Panc1 (cell line): ENCODE data around the gene SLC37A4.
"Not testable (repeated sequence)": the region's sequence is repeated elsewhere in the genome, so short reads cannot be mapped to it uniquely, and the experiment has no call there.

ENCODE experiments used
- CTCF ChIP-seq: fragments of 450-650 bp; IDR thresholded peaks from 2 replicates; pipeline ENCODE4 v1.5.1; 2017; ENCODE audit warnings: mild to moderate bottlenecking
- POLR2AphosphoS5 ChIP-seq: IDR thresholded peaks from 2 replicates; pipeline ENCODE4 v1.6.1; 2012; ENCODE audit warnings: mild to moderate bottlenecking, low read depth, low read length, moderate library complexity
- REST ChIP-seq, 2 experiments: IDR thresholded peaks; 2 replicates each; pipeline ENCODE4 v1.6.1; 2011 to 2012; ENCODE audit warnings: low read depth in 2 of 2, control low read depth in 1 of 2, low read length in 1 of 2, mild to moderate bottlenecking in 1 of 2, moderate library complexity in 1 of 2; ENCODE audit not compliant: insufficient read depth in 1 of 2
- TCF7L2 ChIP-seq: IDR thresholded peaks from 2 replicates; pipeline ENCODE4 v1.6.1; 2011; ENCODE audit warnings: mild to moderate bottlenecking, low read depth, low read length, inconsistent platforms

- not testable (repeated sequence) for TF ChIP-seq CTCF; POLR2AphosphoS5; REST (IDR thresholded peaks at IDR 0.05; ENCODE audit: insufficient read depth in 1 of 2, low read depth in 2 of 2, low read length in 1 of 2); TCF7L2
Observed at GRCh38 chr11:119017377-119017776, 13.3 kb downstream of the SLC37A4 start.
